HEK293 (cell line): ENCODE measurements around the gene KLHL21.

Source experiments
- CTCF ChIP-seq: fragments of 450-650 bp; formaldehyde crosslinking; IDR thresholded peaks from 2 replicates; pipeline ENCODE4 v1.5.1; 2016; ENCODE audit warnings: missing biosample characterization, missing genetic modification characterization
- YY1 ChIP-seq: fragments of 450-650 bp; formaldehyde crosslinking; IDR thresholded peaks from 2 replicates; pipeline ENCODE4 v1.5.1; 2018; ENCODE audit warnings: missing biosample characterization, missing genetic modification characterization
- ZBTB49 ChIP-seq: fragments of 450-650 bp; formaldehyde crosslinking; IDR thresholded peaks from 2 replicates; pipeline ENCODE4 v1.5.1; 2016; ENCODE audit warnings: missing biosample characterization, missing genetic modification characterization, low read depth
- ZBTB7A ChIP-seq: fragments of 450-650 bp; formaldehyde crosslinking; IDR thresholded peaks from 2 replicates; pipeline ENCODE4 v1.5.1; 2016; ENCODE audit warnings: low read depth, missing biosample characterization, missing genetic modification characterization
- ZNF239 ChIP-seq: fragments of 450-650 bp; formaldehyde crosslinking; IDR thresholded peaks from 2 replicates; pipeline ENCODE4 v1.5.1; 2016; ENCODE audit warnings: missing biosample characterization, missing genetic modification characterization
- ZNF433 ChIP-seq: fragments of 450-650 bp; formaldehyde crosslinking; IDR thresholded peaks from 2 replicates; pipeline ENCODE4 v1.5.1; 2016; ENCODE audit warnings: missing biosample characterization, missing genetic modification characterization, low read depth
- ZSCAN23 ChIP-seq: fragments of 450-650 bp; formaldehyde crosslinking; IDR thresholded peaks from 2 replicates; pipeline ENCODE4 v1.5.1; 2016; ENCODE audit warnings: missing biosample characterization, missing genetic modification characterization

- no peak for TF ChIP-seq CTCF (tag by site-specific recombination)
- TF ChIP-seq ZSCAN23, result no peak
- no peak for TF ChIP-seq ZBTB7A
- no peak for TF ChIP-seq ZNF433 (tag by site-specific recombination)
- TF ChIP-seq ZBTB49, result no peak
- TF ChIP-seq YY1, result no peak
- TF ChIP-seq ZNF239 (tag by site-specific recombination), result no peak
These were observed 57.8 kb downstream of the KLHL21 start for GRCh38 chr1:6544831-6545230.
